Measurements from ENCODE around the gene KCNK18. TPM values are rescaled to one million over a fixed set of nuclear protein-coding genes. Genes with fewer than 3 reads are reported as not detected.
"Not testable (repeated sequence)": the region's sequence is repeated elsewhere in the genome, so short reads cannot be mapped to it uniquely, and the experiment has no call there.

The KCNK18 gene
- total RNA-seq, 2 donors from 2014 or later, result not detected

GRCh38 chr10:117167346-117167788 is 29.9 kb upstream of the KCNK18 start:
- ATAC-seq (no peak), DNase-seq (ENCODE audit: low spot score in 2 of 2) (no peak)
- H3K9me3 Mint-ChIP-seq, result no peaks in the 10 kb centered on the region

GRCh38 chr10:117167789-117168674 is 29.3 kb upstream of the KCNK18 start:
- no peak overlapping the region for H3K27ac Mint-ChIP-seq

More at GRCh38 chr10:117167346-117167788, 29.9 kb upstream of the KCNK18 start:
- Mint-ChIP-seq H3K27ac (peak overlapping the region in 1 of 2 donors; percentile 36), H3K36me3 (peaks cover 0 to 12% of the 10 kb centered on the region in 2 donors)

GRCh38 chr10:117168729-117169128 is 28.6 kb upstream of the KCNK18 start:
- no peaks in the 10 kb centered on the region for H3K9me3 Mint-ChIP-seq
- DNase-seq (ENCODE audit: low spot score in 2 of 2) (no peak), ATAC-seq (no peak)
- H3K36me3 Mint-ChIP-seq, result peaks cover 0 to 12% of the 10 kb centered on the region in 2 donors
- H3K27ac Mint-ChIP-seq, result no peak overlapping the region

More at GRCh38 chr10:117167789-117168674, 29.3 kb upstream of the KCNK18 start:
- ATAC-seq (peak; percentile 86 to 94), DNase-seq (ENCODE audit: low spot score in 2 of 2) (peak in 1 of 2 donors; percentile 88)
- Mint-ChIP-seq H3K9me3 (no peaks in the 10 kb centered on the region), H3K36me3 (peaks cover 0 to 12% of the 10 kb centered on the region in 2 donors)

GRCh38 chr10:117169480-117169879 is 27.8 kb upstream of the KCNK18 start:
- no peak overlapping the region for H3K27ac Mint-ChIP-seq
- DNase-seq (ENCODE audit: low spot score in 2 of 2) (no peak), ATAC-seq (no peak)
- H3K36me3 Mint-ChIP-seq, result peaks cover 0 to 12% of the 10 kb centered on the region in 2 donors
- H3K9me3 Mint-ChIP-seq, result no peaks in the 10 kb centered on the region

GRCh38 chr10:117170244-117170643 is 27.0 kb upstream of the KCNK18 start:
- H3K9me3 Mint-ChIP-seq, result no peaks in the 10 kb centered on the region
- peaks cover 0 to 8% of the 10 kb centered on the region in 2 donors for H3K36me3 Mint-ChIP-seq
- H3K27ac Mint-ChIP-seq, result no peak overlapping the region
- DNase-seq (ENCODE audit: low spot score in 2 of 2), result no peak
- ATAC-seq, result no peak

- Mint-ChIP-seq H3K27ac (no peak overlapping the region), H3K9me3 (no peaks in the 10 kb centered on the region), H3K36me3 (no peaks in the 10 kb centered on the region)
- ATAC-seq (peak; percentile 85), DNase-seq (ENCODE audit: low spot score in 2 of 2) (peak; percentile 76 to 85)
These were observed 22.7 kb upstream of the KCNK18 start for GRCh38 chr10:117174439-117175214.

GRCh38 chr10:117175215-117175900 is 21.9 kb upstream of the KCNK18 start:
- H3K36me3 Mint-ChIP-seq, result no peaks in the 10 kb centered on the region
- DNase-seq (ENCODE audit: low spot score in 2 of 2) (peak in 1 of 2 donors; percentile 41), ATAC-seq (peak; percentile 58 to 65)
- no peak overlapping the region for H3K27ac Mint-ChIP-seq
- H3K9me3 Mint-ChIP-seq, result no peaks in the 10 kb centered on the region

GRCh38 chr10:117175901-117176534 is 21.3 kb upstream of the KCNK18 start:
- Mint-ChIP-seq H3K36me3 (no peaks in the 10 kb centered on the region), H3K9me3 (no peaks in the 10 kb centered on the region), H3K27ac (no peak overlapping the region)
- DNase-seq (ENCODE audit: low spot score in 2 of 2), result peak in 1 of 2 donors; percentile 77
- ATAC-seq, result peak; percentile 35 to 54

- Mint-ChIP-seq H3K27ac (no peak overlapping the region), H3K36me3 (no peaks in the 10 kb centered on the region), H3K9me3 (no peaks in the 10 kb centered on the region)
- DNase-seq (ENCODE audit: low spot score in 2 of 2) (no peak), ATAC-seq (no peak)
These were observed 19.1 kb upstream of the KCNK18 start for GRCh38 chr10:117178190-117178589.

- peaks cover 0 to 5% of the 10 kb centered on the region in 2 donors for H3K9me3 Mint-ChIP-seq
- ATAC-seq, result no peak
These were observed 13.0 kb upstream of the KCNK18 start for GRCh38 chr10:117184296-117184695.

GRCh38 chr10:117184821-117185220 is 12.5 kb upstream of the KCNK18 start:
- ATAC-seq, result no peak
- Mint-ChIP-seq H3K36me3 (peaks cover 4 to 16% of the 10 kb centered on the region in 2 donors), H3K27ac (no peak overlapping the region), H3K9me3 (peaks cover 0 to 8% of the 10 kb centered on the region in 2 donors)
- no peak for DNase-seq (ENCODE audit: low spot score in 2 of 2)

More at GRCh38 chr10:117184296-117184695, 13.0 kb upstream of the KCNK18 start:
- Mint-ChIP-seq H3K36me3 (peaks cover 0 to 13% of the 10 kb centered on the region in 2 donors), H3K27ac (no peak overlapping the region)
- no peak for DNase-seq (ENCODE audit: low spot score in 2 of 2)

GRCh38 chr10:117185817-117186216 is 11.5 kb upstream of the KCNK18 start:
- not testable (repeated sequence) for H3K9me3 Mint-ChIP-seq; ATAC-seq; H3K27ac Mint-ChIP-seq; DNase-seq (ENCODE audit: low spot score in 2 of 2)
- H3K36me3 Mint-ChIP-seq, result peaks cover 5 to 17% of the 10 kb centered on the region in 2 donors

- Mint-ChIP-seq H3K27ac (no peak overlapping the region), H3K9me3 (peaks cover 0 to 9% of the 10 kb centered on the region in 2 donors), H3K36me3 (peaks cover 5 to 17% of the 10 kb centered on the region in 2 donors)
- no peak for ATAC-seq
- no peak for DNase-seq (ENCODE audit: low spot score in 2 of 2)
These were observed 10.3 kb upstream of the KCNK18 start for GRCh38 chr10:117186832-117187615.

GRCh38 chr10:117188371-117188770 is 8.9 kb upstream of the KCNK18 start:
- Mint-ChIP-seq H3K27ac (no peak overlapping the region), H3K36me3 (peaks cover 5 to 17% of the 10 kb centered on the region in 2 donors), H3K9me3 (peaks cover 0 to 9% of the 10 kb centered on the region in 2 donors)
- DNase-seq (ENCODE audit: low spot score in 2 of 2) (no peak), ATAC-seq (no peak)

- ATAC-seq (no peak), DNase-seq (ENCODE audit: low spot score in 2 of 2) (no peak)
- Mint-ChIP-seq H3K9me3 (peaks cover 3 to 9% of the 10 kb centered on the region in 2 donors), H3K36me3 (peaks cover 5 to 17% of the 10 kb centered on the region in 2 donors), H3K27ac (no peak overlapping the region)
These were observed 7.7 kb upstream of the KCNK18 start for GRCh38 chr10:117189557-117189956.

Data from activated naive CD4-positive, alpha-beta T cell treated with anti-CD3 and anti-CD28 coated beads, Interleukin-2, amount 50 U/mL, for 72 hours (primary cell).